GM19397 (cell line): ENCODE data around the gene GOT2.
"Not testable (repeated sequence)": the region's sequence is repeated elsewhere in the genome, so short reads cannot be mapped to it uniquely, and the experiment has no call there.

Experiments used
- ATAC-seq: cut with Tn5 transposase; IDR thresholded peaks from one replicate; pipeline ENCODE4 v1.9.1; 2021; ENCODE audit warnings: mild to moderate bottlenecking, moderate library complexity; ENCODE audit not compliant: unreplicated experiment

The GOT2 gene

GRCh38 chr16:58733671-58734458, at the start of gene GOT2:
Gene GOT2 (minus strand): TSS chr16:58734316. CDS start chr16:58734228, 88 bp downstream.
- ATAC-seq = peak; percentile 97

DNA sequence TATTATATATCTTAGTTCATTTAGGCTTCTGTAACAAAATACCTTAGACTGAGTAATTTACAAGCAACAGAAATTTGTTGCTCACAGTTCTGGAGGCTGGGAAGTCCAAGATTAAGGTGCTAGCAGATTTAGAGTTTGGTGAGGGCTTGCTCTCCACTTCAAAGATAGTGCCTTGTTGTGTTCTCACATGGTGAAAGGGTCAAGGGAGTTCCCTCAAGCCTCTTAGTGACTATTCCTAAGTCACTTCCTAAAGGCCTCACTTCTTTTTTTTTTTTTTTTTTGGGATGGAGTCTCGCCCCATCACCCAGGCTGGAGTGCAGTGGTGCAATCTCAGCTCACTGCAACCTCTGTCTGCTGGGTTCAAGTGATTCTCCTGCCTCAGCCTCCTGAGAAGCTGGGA, 45.2 kb upstream of the GOT2 start:
- ATAC-seq = not testable (repeated sequence)

DNA sequence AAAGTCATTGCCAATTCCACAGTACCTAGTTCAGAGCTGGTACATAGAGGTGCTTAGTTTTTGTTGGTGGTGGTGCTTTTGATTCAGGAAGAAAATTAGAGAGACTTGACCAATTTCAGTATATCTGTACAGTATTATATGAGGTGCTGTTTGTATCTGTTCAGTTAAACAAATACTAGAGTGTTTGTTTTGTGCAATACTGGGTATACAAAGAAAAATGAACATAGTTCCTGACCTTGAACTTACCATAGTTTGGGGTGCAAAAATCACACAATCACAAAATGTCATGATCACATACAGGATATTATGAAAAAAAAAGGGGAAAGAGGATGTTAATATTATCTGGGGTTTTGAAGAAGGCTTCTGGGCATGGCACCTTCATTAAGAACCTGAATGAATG, 39.8 kb upstream of the GOT2 start:
- no peak for ATAC-seq

DNA sequence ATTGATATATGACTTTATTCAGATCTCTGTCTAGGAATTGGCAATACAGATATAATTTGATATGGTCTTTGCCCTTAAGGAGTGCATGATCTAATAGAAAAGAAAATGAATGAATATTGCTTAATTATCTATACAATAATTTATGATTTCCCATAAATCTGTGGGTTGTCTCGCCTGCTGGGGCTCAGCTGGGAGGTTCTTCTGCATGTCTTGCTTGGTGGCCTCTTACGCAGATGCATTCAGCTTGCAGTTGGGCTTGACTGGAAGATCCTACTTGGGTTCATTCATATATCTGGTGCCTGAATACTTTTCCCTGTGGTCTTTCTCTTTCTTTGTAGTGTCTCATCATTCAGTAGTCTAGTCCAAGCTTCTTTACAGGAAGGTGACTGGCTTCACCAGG, 34.0 kb upstream of the GOT2 start:
- no peak for ATAC-seq

DNA sequence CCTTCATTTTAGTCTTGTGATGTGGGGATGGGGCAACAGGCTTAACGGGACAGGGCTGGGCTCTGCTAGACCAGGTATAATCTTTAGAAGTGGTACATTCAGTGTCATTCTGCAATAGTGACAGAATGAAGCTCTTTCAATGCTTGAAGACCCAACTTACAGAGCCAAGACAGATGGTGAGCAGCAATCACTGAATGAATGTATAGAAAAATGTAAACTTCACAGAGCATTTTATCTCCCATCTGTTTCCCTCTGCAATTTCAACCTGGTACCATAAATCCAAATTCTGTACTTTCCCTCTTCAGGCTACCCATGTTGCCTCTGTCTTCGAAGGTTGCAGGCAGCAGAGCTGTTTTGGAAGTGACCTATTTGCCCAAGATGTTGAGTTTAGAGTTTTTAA, 33.5 kb upstream of the GOT2 start:
- ATAC-seq = no peak

GRCh38 chr16:58756650-58757332, 22.7 kb upstream of the GOT2 start:
- no peak for ATAC-seq

DNA sequence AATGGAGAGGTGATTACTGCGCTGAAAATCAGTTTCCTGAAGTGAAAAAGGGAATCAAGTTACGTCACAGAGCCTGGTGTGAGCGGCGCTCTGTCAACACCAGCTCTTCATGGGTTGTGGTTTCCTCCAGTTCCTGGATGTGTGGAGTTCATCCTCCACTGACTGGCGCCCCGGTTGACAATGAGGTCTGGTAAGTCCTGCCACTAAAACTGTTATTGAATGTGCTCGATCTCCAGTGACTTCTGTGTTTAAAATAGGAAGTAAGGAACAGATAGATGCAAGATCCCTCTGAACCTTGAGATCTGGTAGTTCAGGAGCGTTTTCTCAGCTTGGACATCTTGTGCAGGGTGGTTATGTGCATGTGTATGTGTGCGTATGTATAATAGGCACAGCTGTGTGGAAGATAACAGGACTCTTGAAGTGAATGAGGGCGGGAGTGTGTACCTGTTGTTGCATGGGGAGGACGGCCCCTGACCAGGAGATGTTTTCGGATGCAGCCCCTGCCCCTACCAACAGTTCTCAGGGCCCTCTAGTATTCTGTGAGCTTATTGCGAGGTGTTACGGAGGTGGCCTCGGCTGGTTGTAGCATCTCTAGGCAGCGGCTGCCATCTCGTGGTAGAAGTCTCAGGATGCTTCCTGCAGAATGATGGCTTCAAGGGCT, 22.0 kb upstream of the GOT2 start:
- ATAC-seq = peak; percentile 95

DNA sequence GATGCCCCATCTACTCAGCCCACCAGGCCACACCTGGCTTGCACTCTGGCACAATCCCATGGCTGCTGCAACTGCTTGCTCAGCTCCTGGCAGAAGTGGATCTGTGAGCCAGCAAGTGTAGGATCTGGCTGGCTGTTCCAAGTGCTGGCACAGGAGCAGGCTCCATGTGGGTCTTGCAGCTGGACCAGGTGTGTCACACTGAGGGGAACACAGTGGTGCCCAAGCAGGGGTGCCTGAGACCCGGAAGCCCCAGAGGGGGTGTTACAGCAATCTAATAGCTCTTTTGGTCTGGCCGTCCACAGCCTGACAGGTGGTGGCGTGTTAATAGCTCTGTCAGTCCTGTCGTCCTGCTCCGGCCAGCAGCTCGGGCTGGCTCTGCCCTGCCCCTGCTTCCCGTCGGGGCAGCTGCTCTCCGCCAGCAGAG, 19.6 kb upstream of the GOT2 start:
- no peak for ATAC-seq

GRCh38 chr16:58744497-58744896, 10.4 kb upstream of the GOT2 start:
- no peak for ATAC-seq

- ATAC-seq = no peak
Measured at GRCh38 chr16:58741976-58742375, 7.9 kb upstream of the GOT2 start.

GRCh38 chr16:58741166-58741565, 7.0 kb upstream of the GOT2 start:
- no peak for ATAC-seq

- ATAC-seq = no peak
Measured at GRCh38 chr16:58738672-58739296, 4.7 kb upstream of the GOT2 start.

DNA sequence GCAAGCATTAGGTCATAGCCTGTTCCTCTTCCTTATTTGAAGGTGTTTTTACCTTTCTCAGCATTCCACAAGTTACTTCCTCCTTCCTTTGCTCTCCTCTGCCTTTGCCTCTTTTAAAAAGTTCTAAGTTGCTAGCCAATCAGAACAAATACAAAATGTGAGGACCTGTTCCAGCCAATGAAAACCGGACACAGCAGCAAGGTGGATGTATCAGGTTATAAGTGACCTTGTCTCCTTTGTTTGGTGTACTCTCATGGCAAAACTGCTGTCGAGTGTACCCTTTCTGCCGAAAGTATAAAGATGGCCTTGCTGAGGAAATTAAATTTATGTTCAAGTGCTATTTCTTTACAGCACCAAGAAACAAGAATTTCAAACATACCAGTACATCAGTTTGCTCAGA, 2.2 kb upstream of the GOT2 start:
- not testable (repeated sequence) for ATAC-seq

DNA sequence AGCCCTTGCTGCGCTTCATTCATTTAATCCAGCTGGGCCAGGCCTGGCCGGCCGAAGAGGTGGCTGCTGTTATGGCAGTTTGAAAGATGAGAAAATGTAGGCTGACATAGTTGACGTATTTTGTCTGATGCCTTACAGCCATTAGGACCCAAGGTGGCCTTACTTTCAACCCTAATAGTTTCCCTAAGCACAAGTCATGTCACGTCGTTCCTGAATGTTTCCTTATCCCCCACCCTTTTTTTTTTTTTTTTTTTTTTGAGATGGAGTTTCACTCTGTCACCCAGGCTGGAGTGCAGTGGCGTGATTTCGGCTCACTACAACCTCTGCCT, 307 bp upstream of the GOT2 start:
- ATAC-seq = no peak

DNA sequence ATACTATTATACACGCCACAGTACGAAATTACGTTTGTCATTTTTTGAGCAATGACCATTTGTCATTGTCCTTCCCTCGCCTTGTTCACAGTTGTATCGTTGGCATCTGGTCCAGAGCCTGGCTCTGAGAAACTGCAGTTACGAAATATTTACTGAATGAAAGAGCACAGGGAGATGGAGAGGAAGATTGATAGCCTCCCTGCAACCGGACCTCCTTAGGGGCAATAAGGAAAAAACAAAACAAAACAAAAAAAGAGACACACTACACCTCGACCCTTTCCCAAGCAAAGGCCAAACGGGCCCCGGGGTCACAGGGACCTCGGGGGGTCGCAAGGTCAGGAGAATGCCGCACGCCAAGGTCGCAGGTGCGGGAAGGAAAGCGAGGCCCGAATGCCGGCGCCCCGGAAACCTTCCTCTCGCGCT, 857 bp downstream of the GOT2 start:
- ATAC-seq = no peak

GRCh38 chr16:58732545-58733247, 1.4 kb downstream of the GOT2 start:
- no peak for ATAC-seq

- no peak for ATAC-seq
Measured at GRCh38 chr16:58730724-58731370, 3.3 kb downstream of the GOT2 start.

DNA sequence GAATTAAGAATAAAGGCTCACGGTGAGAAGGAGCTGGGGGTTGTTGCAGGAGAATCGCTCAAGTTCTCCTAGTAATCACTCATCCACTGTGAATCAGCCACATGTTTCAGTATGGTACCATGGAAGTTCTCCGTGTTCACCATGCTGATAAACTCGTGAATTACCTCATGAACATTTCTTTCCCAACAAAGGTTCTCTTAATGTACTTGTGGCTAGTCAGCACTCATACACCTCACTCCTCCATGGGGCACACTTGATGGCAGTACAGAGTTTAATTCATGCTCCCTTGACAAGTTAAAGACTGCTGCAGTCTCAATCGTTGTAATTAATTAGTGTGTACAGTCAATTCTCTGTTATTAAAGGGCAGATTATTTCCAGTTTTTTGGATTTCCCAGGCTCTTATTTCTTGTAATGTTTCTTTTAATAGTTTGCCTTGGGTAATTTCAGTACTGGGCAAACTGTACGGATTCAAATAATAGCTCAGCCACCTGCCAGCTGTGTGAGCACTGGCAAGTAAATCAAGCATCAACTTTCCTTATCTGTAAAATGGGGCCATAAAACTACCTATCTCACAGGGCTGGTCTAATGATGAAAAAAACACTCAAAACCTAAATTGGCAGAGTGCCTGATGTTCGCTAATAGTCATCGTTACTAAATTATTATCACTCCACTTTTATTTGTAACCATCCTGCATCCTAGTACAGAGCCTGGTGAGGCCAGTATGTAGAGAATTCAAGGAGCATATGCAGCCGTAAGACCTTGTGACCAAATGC, 6.1 kb downstream of the GOT2 start:
- ATAC-seq = no peak

GRCh38 chr16:58727028-58727781, 6.9 kb downstream of the GOT2 start:
- no peak for ATAC-seq
